GM12865 (cell line): Measurements from ENCODE around the gene TSSC4.

Experiments used
- DNase-seq: peaks from one replicate; pipeline ENCODE4 v3.0.0; 2010; ENCODE audit warnings: low read depth
- H3K4me3 ChIP-seq: 2 replicates; pipeline ENCODE4 v1.5.1; 2011; ENCODE audit warnings: mild to moderate bottlenecking, low read depth, low read length, control low read depth
- TF ChIP-seq, protein P1 (sequence below): IDR thresholded peaks from 2 replicates; pipeline ENCODE4 v1.5.1; 2011; ENCODE audit warnings: low read length, control low read depth, low read depth, inconsistent platforms; ENCODE audit not compliant: insufficient read depth; ENCODE audit errors: missing control alignments

TSSC4 gene

DNA sequence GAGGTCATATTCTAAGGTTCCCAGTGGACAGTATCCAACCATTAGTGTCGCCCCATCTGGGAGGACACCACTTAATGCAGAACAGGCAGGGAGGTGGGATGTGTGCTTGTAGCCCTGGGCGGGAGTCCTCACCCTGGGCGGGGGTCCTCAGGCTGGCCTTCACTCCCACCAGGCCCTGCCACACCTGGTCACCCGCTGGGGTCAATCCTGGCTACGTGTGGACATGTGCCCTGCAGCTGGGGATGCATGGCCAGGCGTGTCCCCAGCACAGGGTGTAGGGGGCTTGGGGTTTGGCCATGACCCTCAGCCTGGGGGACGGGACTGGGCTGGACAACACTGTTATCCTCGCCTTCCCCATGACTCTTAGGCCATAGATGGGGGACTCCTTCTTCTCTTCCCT lies 25.0 kb downstream of the TSSC4 start:
- TF ChIP-seq, protein P1, sequence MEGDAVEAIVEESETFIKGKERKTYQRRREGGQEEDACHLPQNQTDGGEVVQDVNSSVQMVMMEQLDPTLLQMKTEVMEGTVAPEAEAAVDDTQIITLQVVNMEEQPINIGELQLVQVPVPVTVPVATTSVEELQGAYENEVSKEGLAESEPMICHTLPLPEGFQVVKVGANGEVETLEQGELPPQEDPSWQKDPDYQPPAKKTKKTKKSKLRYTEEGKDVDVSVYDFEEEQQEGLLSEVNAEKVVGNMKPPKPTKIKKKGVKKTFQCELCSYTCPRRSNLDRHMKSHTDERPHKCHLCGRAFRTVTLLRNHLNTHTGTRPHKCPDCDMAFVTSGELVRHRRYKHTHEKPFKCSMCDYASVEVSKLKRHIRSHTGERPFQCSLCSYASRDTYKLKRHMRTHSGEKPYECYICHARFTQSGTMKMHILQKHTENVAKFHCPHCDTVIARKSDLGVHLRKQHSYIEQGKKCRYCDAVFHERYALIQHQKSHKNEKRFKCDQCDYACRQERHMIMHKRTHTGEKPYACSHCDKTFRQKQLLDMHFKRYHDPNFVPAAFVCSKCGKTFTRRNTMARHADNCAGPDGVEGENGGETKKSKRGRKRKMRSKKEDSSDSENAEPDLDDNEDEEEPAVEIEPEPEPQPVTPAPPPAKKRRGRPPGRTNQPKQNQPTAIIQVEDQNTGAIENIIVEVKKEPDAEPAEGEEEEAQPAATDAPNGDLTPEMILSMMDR: no peak
- DNase-seq: no peak
- H3K4me3 ChIP-seq: no peak overlapping the region

GRCh38 chr11:2426221-2426620 lies 25.7 kb downstream of the TSSC4 start:
- TF ChIP-seq, protein P1: no peak
- no peak for DNase-seq
- H3K4me3 ChIP-seq: no peak overlapping the region

DNA sequence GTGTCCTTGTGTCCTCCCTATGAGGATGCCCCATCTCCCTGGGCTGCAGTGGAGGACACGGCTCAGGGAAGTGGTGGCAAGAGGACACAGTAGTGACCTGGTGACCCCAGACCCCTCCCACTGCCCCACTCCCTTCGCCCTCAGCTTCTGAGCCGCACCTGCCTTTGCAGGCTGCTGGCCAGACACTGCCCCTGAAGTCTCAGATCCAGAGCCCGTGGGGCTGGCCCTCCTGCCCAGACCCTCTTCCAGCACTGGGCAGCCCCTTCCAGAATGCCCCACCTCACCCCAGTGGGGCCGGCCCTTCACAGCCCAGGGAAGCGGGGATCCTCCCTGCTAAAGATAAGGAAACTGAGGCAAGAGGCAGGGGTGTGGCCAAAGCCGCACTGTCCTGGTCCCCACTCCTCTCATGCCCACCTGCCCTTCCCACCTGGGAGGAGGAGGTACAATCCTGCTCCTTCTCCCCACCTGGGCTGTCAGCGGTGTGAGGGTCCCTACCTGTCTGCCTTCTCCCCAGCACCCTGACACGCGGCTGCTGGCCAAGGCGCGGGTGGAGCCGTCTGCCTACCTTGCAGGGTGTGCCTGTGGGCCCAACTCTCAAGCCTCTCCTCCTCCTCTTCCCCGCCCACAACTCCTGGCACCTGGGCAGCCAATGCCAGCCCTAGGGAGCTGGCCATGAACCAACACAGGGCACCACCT lies 26.4 kb downstream of the TSSC4 start:
- H3K4me3 ChIP-seq: no peak overlapping the region
- TF ChIP-seq, protein P1: no peak
- no peak for DNase-seq

DNA sequence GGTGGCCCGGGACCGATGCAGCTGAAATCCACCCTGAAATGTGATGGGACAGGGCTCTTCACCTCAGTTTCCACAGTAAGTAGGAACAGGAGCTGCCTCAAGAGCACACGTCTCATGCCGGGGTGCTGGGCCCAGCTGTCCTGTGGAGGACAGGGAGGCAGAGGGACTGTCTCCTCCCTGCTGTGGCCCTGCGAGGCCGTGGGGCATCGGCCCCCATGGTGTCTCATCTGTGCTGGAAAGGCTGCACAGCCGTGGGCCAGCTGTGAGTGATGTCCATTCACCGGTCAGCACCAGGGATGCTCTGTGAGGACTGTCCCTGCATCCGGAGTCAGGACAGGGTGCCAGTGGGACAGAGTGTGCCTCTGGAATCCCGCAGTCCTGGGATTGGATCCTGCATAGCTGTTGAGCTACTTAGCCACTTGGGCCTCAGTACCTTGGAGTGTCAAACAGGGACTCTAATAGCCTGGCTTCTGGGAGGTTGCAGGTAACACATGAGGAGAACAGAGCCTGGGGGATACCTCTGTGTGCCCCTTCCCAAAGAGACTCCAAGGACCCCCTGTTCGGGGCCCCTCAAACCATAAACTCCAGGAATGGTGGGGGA lies 27.3 kb downstream of the TSSC4 start:
- H3K4me3 ChIP-seq: no peak overlapping the region
- TF ChIP-seq, protein P1: no peak
- DNase-seq: no peak

DNA sequence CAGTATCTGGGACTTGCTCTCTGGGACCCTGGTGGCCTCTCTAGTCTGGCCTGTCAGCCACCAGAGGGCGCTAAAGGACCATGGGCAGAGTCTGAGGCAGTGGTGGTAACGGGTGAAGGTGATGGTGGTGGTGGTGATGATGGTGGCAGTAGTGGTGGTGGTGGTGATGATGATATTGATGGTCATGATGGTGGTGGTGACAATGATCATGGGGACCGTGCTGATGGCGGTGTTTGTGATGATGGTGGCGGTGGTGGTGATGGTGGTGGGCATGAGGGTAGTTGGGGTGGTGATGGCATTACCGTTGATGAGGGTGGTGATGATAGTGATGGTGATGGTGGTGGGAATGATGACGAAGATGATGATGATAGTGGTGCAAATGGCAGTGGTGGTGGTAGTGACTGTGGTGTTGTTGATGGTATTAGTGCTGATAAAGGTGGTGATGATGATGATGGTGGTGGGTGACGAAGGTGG lies 27.8 kb downstream of the TSSC4 start:
- DNase-seq: peak; percentile 67
- H3K4me3 ChIP-seq: no peak overlapping the region
- TF ChIP-seq, protein P1: peak; percentile 91

- no peak for DNase-seq
- TF ChIP-seq, protein P1: no peak
- no peak overlapping the region for H3K4me3 ChIP-seq
These were observed 30.8 kb downstream of the TSSC4 start for GRCh38 chr11:2431395-2431794.

DNA sequence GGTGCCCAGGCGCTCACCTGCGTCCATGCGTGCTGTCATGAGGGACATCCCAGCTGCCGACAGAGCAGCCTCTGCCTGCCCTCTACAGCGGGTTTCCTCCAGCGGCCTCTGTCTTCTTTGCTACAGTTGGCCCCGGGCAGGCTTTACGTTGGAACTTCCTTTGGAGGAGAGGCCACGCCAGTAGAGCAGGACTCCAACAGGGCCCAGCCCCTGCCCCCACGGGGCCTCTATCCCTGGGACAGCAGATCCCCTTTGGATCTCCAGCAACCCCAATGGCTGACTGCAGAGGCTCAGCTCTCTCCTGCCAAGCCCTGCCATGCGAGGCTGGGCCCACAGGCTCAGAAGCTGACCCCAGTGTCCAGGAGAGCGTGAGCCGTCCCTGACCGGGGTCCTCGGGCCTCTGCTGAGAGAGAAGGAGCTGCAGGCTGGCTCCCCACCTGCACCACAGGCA lies 31.6 kb downstream of the TSSC4 start:
- TF ChIP-seq, protein P1: no peak
- H3K4me3 ChIP-seq: no peak overlapping the region
- DNase-seq: no peak
